ENCODE results near the gene LYPD1. TPM values are rescaled to one million over a fixed set of nuclear protein-coding genes. Genes with fewer than 3 reads are reported as not detected.

LYPD1 gene
- total RNA-seq, 1 donor from 2014 or later = 6.0 TPM

DNA sequence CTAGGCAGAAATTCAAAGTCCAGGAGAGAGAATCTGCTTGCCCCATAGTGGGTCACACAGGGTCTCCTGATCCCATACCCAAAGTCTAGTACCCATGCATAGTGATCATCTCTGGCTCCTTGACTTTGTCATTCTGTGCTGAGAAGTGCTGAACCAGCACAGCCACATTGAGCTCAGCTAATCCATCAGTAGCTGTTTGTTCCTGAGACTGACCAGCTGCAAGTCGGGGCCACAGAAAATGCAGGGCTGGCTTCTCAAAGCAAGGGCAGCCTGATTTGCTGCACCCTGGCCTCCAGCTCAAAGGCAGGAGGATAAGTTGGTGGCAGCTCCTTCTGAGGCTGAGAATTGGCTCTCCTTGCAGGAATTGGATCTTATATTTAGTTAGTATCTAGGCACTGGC, 72.2 kb downstream of the LYPD1 start:
- Histone ChIP-seq H3K36me3 (no peaks in the 10 kb centered on the region), H4K20me1 (ENCODE audit: low read depth) (no peaks in the 10 kb centered on the region), H3K27me3 (no peaks in the 10 kb centered on the region), H3K27ac (no peak overlapping the region), H3K9me3 (ENCODE audit: low read depth) (no peaks in the 10 kb centered on the region), H3K4me3 (no peak overlapping the region), H3K4me2 (no peak overlapping the region), H3F3A (ENCODE audit: low read depth) (no peaks in the 10 kb centered on the region), H2AFZ (replicated peaks) (no peak overlapping the region), H3K79me2 (ENCODE audit: low read depth) (no peaks in the 10 kb centered on the region), H3K4me1 (no peaks in the 10 kb centered on the region), H3K9ac (no peak overlapping the region)
- no peaks in the 10 kb centered on the region for H3K36me3 Mint-ChIP-seq
- H3K4me1 Mint-ChIP-seq = peaks cover 35% of the 10 kb centered on the region
- peaks cover 4% of the 10 kb centered on the region for H3K27me3 Mint-ChIP-seq (ENCODE audit: insufficient read depth, low read depth)
- no peak overlapping the region for H3K4me3 Mint-ChIP-seq
- H3K9me3 Mint-ChIP-seq = peaks cover 8% of the 10 kb centered on the region
- no peak overlapping the region for H3K27ac Mint-ChIP-seq
- DNase-seq (ENCODE audit: low spot score) = no peak
- TF ChIP-seq EZH2 (IDR thresholded peaks at IDR 0.05) (no peak), EZH2phosphoT487 (IDR thresholded peaks at IDR 0.05) (no peak)
- TF ChIP-seq, protein P1, sequence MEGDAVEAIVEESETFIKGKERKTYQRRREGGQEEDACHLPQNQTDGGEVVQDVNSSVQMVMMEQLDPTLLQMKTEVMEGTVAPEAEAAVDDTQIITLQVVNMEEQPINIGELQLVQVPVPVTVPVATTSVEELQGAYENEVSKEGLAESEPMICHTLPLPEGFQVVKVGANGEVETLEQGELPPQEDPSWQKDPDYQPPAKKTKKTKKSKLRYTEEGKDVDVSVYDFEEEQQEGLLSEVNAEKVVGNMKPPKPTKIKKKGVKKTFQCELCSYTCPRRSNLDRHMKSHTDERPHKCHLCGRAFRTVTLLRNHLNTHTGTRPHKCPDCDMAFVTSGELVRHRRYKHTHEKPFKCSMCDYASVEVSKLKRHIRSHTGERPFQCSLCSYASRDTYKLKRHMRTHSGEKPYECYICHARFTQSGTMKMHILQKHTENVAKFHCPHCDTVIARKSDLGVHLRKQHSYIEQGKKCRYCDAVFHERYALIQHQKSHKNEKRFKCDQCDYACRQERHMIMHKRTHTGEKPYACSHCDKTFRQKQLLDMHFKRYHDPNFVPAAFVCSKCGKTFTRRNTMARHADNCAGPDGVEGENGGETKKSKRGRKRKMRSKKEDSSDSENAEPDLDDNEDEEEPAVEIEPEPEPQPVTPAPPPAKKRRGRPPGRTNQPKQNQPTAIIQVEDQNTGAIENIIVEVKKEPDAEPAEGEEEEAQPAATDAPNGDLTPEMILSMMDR (IDR thresholded peaks at IDR 0.05) = no peak

DNA sequence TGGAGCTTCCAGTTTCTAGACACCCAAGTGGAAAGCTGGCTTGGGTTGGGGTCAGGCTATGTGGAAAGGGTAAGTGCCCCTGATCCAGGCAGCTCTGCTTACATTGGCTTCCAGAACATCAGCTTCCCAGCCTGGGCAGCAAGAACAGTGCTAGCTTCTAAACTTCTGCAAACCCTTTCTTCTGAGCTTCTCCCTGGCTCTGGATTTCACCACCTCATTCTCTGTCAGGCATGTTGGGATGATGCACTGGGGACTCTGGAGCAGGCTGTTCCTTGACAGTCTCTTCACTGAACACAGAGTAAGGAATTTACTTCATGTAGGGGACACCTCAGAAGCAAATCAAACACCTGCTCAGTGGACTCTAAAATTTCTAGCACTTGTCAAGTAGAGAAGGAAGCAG, 72.8 kb downstream of the LYPD1 start:
- H3K27ac Mint-ChIP-seq = no peak overlapping the region
- H3K27me3 Mint-ChIP-seq (ENCODE audit: insufficient read depth, low read depth) = peaks cover 7% of the 10 kb centered on the region

DNA sequence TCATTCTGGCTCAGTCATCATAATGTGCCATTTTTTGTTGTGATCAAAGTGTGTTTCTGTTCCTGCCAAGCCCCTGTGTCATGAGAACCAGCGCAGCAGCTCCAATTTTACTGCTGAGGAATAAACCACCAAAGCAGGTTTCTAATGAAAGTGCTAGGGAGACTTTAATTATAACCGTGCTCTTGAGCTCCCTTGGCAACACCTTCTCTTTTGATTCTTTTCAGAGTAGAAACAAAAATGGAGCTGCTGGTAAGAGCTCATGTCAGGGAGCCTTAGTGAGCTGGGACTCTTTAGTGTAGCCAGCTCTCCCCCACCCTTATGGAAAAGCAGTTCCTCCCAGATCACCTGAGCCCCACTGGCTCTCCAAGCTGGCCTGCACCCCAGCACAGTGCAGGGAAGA, 74.3 kb downstream of the LYPD1 start:
- DNase-seq (ENCODE audit: low spot score) = no peak
- Histone ChIP-seq H4K20me1 (ENCODE audit: low read depth) (no peaks in the 10 kb centered on the region), H3F3A (ENCODE audit: low read depth) (no peaks in the 10 kb centered on the region), H3K27me3 (no peaks in the 10 kb centered on the region), H3K79me2 (ENCODE audit: low read depth) (no peaks in the 10 kb centered on the region), H2AFZ (replicated peaks) (no peak overlapping the region), H3K4me1 (no peaks in the 10 kb centered on the region), H3K36me3 (no peaks in the 10 kb centered on the region), H3K4me2 (no peak overlapping the region), H3K9me3 (ENCODE audit: low read depth) (no peaks in the 10 kb centered on the region), H3K27ac (no peak overlapping the region), H3K9ac (no peak overlapping the region), H3K4me3 (no peak overlapping the region)
- no peaks in the 10 kb centered on the region for H3K36me3 Mint-ChIP-seq
- H3K27ac Mint-ChIP-seq = peak overlapping the region; percentile 85
- peaks cover 51% of the 10 kb centered on the region for H3K4me1 Mint-ChIP-seq
- H3K27me3 Mint-ChIP-seq (ENCODE audit: insufficient read depth, low read depth) = peaks cover 11% of the 10 kb centered on the region
- H3K9me3 Mint-ChIP-seq = peaks cover 8% of the 10 kb centered on the region
- no peak for TF ChIP-seq EZH2phosphoT487 (IDR thresholded peaks at IDR 0.05)
- no peak for TF ChIP-seq EZH2 (IDR thresholded peaks at IDR 0.05)
- TF ChIP-seq, protein P1 (IDR thresholded peaks at IDR 0.05) = no peak
- H3K4me3 Mint-ChIP-seq = no peak overlapping the region

More for the DNA sequence above, 72.8 kb downstream of the LYPD1 start:
- no peaks in the 10 kb centered on the region for H3K27me3 ChIP-seq
- H3K27ac ChIP-seq = no peak overlapping the region
- H3K36me3 ChIP-seq = no peaks in the 10 kb centered on the region
- H3F3A ChIP-seq (ENCODE audit: low read depth) = no peaks in the 10 kb centered on the region
- no peak overlapping the region for H3K9ac ChIP-seq
- no peak for TF ChIP-seq EZH2phosphoT487 (IDR thresholded peaks at IDR 0.05)
- TF ChIP-seq, protein P1 (IDR thresholded peaks at IDR 0.05) = no peak
- TF ChIP-seq EZH2 (IDR thresholded peaks at IDR 0.05) = no peak
- no peaks in the 10 kb centered on the region for H3K4me1 ChIP-seq
- no peaks in the 10 kb centered on the region for H4K20me1 ChIP-seq (ENCODE audit: low read depth)
- Mint-ChIP-seq H3K9me3 (peaks cover 8% of the 10 kb centered on the region), H3K4me1 (peaks cover 42% of the 10 kb centered on the region), H3K4me3 (no peak overlapping the region), H3K36me3 (no peaks in the 10 kb centered on the region)
- H3K4me3 ChIP-seq = no peak overlapping the region
- no peaks in the 10 kb centered on the region for H3K9me3 ChIP-seq (ENCODE audit: low read depth)
- H3K4me2 ChIP-seq = no peak overlapping the region
- H2AFZ ChIP-seq (replicated peaks) = no peak overlapping the region
- no peaks in the 10 kb centered on the region for H3K79me2 ChIP-seq (ENCODE audit: low read depth)
- DNase-seq (ENCODE audit: low spot score) = no peak

All from neural progenitor cell (in vitro differentiated cells).